C4-2B (cell line): Measurements from ENCODE around the gene ODR4.
A peak's percentile ranks its signal among the peaks of the same experiment; 100 is the strongest.
"Not testable (repeated sequence)": the region's sequence is repeated elsewhere in the genome, so short reads cannot be mapped to it uniquely, and the experiment has no call there.

Experiments
- H3K27ac ChIP-seq: fragments of 450-650 bp; 2 replicates; pipeline ENCODE4 v1.5.1; 2017
- ZFX ChIP-seq: fragments of 450-650 bp; IDR thresholded peaks from 2 replicates; pipeline ENCODE4 v1.6.1; 2017
- TF ChIP-seq, protein P1 (sequence below): fragments of 450-650 bp; conservative IDR thresholded peaks from 2 replicates; pipeline ENCODE4 v1.5.1; 2017; ENCODE audit warnings: mild to moderate bottlenecking

The ODR4 gene

DNA sequence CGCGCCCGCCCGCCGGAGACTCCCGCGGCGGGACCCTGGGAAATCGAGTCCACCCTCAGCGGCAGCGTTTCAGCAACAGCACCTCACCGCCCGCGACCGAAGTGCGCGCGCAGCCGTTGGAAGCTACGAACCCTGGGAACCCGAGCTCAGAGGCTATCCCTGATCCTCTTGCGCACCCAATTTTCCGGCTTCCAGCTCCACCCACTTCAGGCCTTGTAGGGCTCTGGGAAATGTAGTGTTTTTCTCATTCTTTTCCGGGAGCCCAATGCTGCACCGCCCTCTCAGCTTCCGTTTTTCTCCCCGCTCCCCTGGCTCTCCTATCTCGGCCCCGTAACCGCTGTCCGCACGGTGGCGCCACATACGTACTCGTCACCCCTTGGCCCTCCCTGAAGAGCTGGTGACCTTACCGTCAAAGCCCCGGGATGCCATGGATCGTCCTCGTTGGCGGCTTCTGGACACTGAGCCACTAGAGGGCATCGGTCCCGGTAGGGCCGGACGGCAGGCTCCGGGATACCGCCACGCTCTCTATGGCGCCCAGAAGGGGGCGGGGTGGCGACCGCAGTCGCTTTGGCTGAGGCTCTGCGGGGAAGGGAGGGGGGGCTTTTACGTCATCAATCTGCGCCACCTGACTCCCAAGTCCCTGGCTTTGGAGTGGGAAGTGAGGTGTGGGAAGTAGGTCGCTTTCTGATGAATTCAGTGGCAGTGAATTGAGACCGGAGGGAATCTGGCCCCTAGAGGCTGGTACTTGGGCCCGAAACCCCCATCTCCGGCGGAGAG is at the start of gene ODR4, which contains the start of gene TPR:
Gene ODR4, plus strand, starts transcription at position 687 of the 777 bp plus-strand sequence. CDS start 3,948 bp downstream, outside the sequence.
Gene TPR, minus strand, starts transcription at position 102 of the 777 bp plus-strand sequence. CDS start 225 bp downstream, outside the sequence.
- TF ChIP-seq, protein P1, sequence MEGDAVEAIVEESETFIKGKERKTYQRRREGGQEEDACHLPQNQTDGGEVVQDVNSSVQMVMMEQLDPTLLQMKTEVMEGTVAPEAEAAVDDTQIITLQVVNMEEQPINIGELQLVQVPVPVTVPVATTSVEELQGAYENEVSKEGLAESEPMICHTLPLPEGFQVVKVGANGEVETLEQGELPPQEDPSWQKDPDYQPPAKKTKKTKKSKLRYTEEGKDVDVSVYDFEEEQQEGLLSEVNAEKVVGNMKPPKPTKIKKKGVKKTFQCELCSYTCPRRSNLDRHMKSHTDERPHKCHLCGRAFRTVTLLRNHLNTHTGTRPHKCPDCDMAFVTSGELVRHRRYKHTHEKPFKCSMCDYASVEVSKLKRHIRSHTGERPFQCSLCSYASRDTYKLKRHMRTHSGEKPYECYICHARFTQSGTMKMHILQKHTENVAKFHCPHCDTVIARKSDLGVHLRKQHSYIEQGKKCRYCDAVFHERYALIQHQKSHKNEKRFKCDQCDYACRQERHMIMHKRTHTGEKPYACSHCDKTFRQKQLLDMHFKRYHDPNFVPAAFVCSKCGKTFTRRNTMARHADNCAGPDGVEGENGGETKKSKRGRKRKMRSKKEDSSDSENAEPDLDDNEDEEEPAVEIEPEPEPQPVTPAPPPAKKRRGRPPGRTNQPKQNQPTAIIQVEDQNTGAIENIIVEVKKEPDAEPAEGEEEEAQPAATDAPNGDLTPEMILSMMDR = peak; percentile 99
- no peak for TF ChIP-seq ZFX
- peak within 1 kb of the TSS; percentile 94 for H3K27ac ChIP-seq

DNA sequence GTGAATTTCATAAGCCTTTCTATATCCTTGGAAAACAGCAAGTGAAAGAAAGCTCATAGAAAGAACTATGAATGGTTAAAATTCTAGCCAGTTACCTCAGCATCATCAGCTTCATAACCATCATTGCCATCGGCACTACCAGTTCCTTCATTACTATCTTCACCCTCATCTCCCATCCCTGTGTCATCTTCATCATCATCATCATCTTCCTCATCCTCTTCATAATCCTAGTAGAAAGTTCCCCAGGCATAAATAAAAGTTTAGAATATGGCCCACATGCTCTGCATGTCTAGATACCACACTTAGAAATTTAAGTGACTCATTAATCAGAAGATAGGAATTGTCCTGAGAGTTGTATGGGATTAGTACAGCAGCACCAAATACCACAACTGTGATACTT is 49.6 kb upstream of the ODR4 start:
- TF ChIP-seq, protein P1 = no peak
- TF ChIP-seq ZFX = no peak
- no peak overlapping the region for H3K27ac ChIP-seq

DNA sequence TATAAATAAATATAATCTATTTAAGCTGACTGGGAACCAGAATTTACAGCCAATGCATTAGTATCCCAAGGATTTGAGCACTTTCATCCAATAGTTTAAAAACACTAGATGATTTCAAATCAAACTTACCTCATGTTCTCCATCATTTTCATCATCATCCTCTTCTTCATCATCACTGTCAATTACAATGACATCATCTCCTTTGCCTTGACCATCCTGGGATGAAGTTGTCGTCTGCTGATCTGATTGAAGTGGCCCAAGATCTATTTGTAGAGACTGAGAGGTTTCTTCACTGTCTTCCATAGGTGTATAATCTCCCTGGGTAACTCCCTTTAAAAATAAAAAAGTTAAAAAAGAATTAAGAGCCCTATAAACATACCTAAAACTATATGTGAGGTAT is 48.3 kb upstream of the ODR4 start:
- TF ChIP-seq ZFX = no peak
- TF ChIP-seq, protein P1 = no peak
- H3K27ac ChIP-seq = no peak overlapping the region

DNA sequence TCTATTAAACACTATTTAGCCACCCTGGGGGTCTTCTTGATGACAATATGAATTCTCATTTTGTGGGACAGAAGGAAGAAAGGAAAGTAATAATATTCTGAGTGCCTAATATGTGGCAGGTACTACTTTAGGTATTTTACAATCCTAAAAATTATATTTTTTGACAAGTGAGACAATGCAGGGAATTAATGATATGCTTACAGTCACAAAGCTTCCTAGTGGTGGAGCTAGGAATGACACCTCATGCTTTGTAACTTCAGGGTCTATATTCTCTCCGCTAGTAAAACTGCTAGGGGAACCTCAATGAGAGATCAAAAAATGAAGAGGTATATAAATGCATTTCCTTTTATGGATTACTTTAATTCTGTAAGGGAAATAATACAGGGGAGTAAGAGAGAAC is 44.9 kb upstream of the ODR4 start:
- TF ChIP-seq, protein P1 = peak; percentile 46
- TF ChIP-seq ZFX = no peak
- H3K27ac ChIP-seq = no peak overlapping the region

DNA sequence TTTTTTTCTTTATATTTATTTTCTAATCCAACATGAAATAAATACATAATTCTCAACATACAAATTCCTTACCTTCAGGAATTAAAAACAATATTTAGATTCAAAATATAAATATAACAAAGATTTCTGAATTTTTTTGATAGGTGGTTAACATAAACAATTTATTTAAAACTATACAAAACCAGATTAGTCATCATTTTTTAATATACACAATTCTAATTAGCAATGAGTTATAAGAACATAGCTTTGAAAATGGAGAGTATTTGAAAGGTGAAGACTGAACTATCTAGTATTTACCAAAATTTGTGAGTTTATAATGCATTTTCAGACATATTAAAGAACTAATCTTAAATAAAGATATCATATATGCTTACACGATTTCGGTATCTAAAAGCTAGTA is 38.1 kb upstream of the ODR4 start:
- no peak overlapping the region for H3K27ac ChIP-seq
- TF ChIP-seq, protein P1 = no peak
- no peak for TF ChIP-seq ZFX

DNA sequence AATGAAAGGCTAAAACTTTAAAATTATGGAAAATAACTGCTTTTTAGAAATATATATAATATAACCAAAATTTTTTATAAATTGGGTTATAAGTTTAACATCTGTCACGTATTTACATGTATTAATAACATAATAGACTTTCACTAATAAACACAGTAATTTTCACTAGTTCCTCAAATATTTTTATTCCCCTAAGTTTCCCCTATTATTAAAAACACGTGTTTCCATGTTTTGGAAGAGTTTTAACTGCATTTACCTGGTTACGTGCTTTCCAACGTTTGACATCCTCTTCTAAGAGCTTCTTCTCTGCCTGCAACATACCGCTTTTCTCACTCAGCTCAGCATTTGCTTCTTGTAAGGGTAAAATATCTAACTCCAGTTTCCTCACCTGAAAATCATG is 34.9 kb upstream of the ODR4 start:
- no peak overlapping the region for H3K27ac ChIP-seq
- TF ChIP-seq ZFX = no peak
- TF ChIP-seq, protein P1 = no peak

DNA sequence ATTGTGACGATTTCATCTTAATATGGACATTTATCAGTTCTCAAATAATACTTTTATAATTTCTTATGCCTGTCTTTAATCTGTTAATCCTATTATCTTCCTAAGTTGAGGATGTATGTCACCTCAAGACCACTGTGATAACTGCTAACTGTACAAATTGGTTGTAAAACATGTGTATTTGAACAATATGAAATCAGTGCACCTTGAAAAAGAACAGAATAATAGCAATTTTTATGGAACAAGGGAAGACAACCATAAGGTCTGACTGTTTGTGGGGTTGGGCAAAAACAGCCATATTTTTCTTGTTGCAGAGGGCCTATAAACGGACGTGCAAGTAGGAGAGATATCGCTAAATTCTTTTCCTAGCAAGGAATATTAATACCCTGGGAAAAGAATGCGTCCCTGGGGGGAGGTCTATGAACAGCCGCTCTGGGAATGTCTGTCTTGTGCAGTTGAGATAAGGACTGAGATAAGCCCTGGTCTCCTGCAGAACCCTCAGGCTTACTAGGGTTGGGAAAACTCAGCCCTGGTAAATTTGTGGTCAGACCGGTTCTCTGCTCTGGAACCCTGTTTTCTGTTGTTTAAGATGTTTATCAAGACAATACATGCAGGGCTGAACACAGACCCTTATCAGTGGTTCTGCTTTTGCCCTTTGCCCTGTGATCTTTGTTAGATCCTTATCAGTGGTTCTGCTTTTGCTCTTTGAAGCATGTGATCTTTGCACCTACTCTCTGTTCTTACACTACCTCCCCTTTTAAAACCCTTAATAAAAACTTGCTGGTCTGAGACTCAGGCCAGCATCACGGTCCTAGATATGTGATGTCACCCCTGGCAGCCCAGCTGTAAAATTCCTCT is 27.6 kb upstream of the ODR4 start:
- not testable (repeated sequence) for H3K27ac ChIP-seq
